Tongue (tissue), 2 donors: Measurements from ENCODE around the gene PHC3. TPM values are rescaled to one million over a fixed set of nuclear protein-coding genes. Genes with fewer than 3 reads are reported as not detected.
A peak's percentile ranks its signal among the peaks of the same experiment; 100 is the strongest.

Experiments
- DNase-seq: peaks from one replicate; pipeline ENCODE4 v3.0.0-alpha.2; 2015
- total RNA-seq: library from RNA; depleted of rRNA; stranded (reverse); fragments of >200 nt; gene quantifications from one replicate; pipeline ENCODE4 v1.2.3, GENCODE V29; 2014

PHC3 gene
- total RNA-seq, 1 donor from 2014 or later, result 54.3 TPM

- DNase-seq, result peak; percentile 59
These were observed 1.2 kb downstream of the PHC3 start for GRCh38 chr3:170180079-170180907.

- DNase-seq, result no peak
These were observed 2.1 kb downstream of the PHC3 start for GRCh38 chr3:170179432-170179831.

- DNase-seq, result no peak
These were observed 2.9 kb downstream of the PHC3 start for GRCh38 chr3:170178651-170179050.

- no peak for DNase-seq
These were observed 10.0 kb downstream of the PHC3 start for GRCh38 chr3:170171563-170171962.

GRCh38 chr3:170164717-170165116, 16.8 kb downstream of the PHC3 start:
- DNase-seq, result no peak

GRCh38 chr3:170163956-170164645, 17.4 kb downstream of the PHC3 start:
- no peak for DNase-seq

GRCh38 chr3:170162630-170163029, 18.9 kb downstream of the PHC3 start:
- no peak for DNase-seq

- no peak for DNase-seq
These were observed 19.5 kb downstream of the PHC3 start for GRCh38 chr3:170162052-170162451.

GRCh38 chr3:170159933-170160332, 21.6 kb downstream of the PHC3 start:
- DNase-seq, result no peak

- DNase-seq, result no peak
These were observed 22.1 kb downstream of the PHC3 start for GRCh38 chr3:170159459-170159858.

GRCh38 chr3:170155604-170156003, 25.9 kb downstream of the PHC3 start:
- DNase-seq, result no peak

- no peak for DNase-seq
These were observed 26.9 kb downstream of the PHC3 start for GRCh38 chr3:170154569-170155143.

- DNase-seq, result no peak
These were observed 27.4 kb downstream of the PHC3 start for GRCh38 chr3:170154084-170154483.

GRCh38 chr3:170151536-170151935, 30.0 kb downstream of the PHC3 start:
- DNase-seq, result no peak

GRCh38 chr3:170149016-170149415, 32.5 kb downstream of the PHC3 start:
- DNase-seq, result no peak

- no peak for DNase-seq
These were observed 36.3 kb downstream of the PHC3 start for GRCh38 chr3:170145278-170145677.

- DNase-seq, result no peak
These were observed 37.1 kb downstream of the PHC3 start for GRCh38 chr3:170144437-170144843.

- no peak for DNase-seq
These were observed 39.2 kb downstream of the PHC3 start for GRCh38 chr3:170142373-170142772.

- no peak for DNase-seq
These were observed 43.5 kb downstream of the PHC3 start for GRCh38 chr3:170137986-170138385.

GRCh38 chr3:170132335-170132734, 49.2 kb downstream of the PHC3 start:
- DNase-seq, result no peak

- no peak for DNase-seq
These were observed 51.0 kb downstream of the PHC3 start for GRCh38 chr3:170130532-170130931.

GRCh38 chr3:170128977-170129431, 52.5 kb downstream of the PHC3 start:
- no peak for DNase-seq

- DNase-seq, result no peak
These were observed 53.1 kb downstream of the PHC3 start for GRCh38 chr3:170128259-170128976.
